Measurements from ENCODE around the gene FOLR1.
"Not testable (repeated sequence)": the region's sequence is repeated elsewhere in the genome, so short reads cannot be mapped to it uniquely, and the experiment has no call there.

DNA sequence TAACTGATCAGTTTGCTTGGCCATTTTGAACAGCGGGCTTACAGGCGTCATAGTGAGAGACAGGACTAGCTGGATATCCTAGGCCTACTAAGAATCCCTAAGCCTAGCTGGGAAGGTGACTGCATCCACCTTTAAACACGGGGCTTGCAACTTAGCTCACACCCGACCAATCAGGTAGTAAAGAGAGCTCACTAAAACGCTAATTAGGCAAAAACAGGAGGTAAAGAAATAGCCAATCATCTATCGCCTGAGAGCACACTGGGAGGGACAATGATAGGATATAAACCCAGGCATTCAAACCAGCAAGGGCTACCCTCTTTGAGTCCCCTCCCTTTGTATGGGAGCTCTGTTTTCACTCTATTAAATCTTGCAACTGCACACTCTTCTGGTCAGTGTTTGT, 38.1 kb upstream of the FOLR1 start:
- TF ChIP-seq, protein P1, sequence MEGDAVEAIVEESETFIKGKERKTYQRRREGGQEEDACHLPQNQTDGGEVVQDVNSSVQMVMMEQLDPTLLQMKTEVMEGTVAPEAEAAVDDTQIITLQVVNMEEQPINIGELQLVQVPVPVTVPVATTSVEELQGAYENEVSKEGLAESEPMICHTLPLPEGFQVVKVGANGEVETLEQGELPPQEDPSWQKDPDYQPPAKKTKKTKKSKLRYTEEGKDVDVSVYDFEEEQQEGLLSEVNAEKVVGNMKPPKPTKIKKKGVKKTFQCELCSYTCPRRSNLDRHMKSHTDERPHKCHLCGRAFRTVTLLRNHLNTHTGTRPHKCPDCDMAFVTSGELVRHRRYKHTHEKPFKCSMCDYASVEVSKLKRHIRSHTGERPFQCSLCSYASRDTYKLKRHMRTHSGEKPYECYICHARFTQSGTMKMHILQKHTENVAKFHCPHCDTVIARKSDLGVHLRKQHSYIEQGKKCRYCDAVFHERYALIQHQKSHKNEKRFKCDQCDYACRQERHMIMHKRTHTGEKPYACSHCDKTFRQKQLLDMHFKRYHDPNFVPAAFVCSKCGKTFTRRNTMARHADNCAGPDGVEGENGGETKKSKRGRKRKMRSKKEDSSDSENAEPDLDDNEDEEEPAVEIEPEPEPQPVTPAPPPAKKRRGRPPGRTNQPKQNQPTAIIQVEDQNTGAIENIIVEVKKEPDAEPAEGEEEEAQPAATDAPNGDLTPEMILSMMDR (IDR thresholded peaks at IDR 0.05) = not testable (repeated sequence)
- not testable (repeated sequence) for TF ChIP-seq EP300 (IDR thresholded peaks at IDR 0.05); POLR2AphosphoS5 (IDR thresholded peaks at IDR 0.05); POLR2A (IDR thresholded peaks at IDR 0.05; ENCODE audit: low read depth)

Measured in esophagus muscularis mucosa (tissue), 4 donors.